HepG2 (cell line): ENCODE data around the gene KNL1. TPM values are rescaled to one million over a fixed set of nuclear protein-coding genes. Genes with fewer than 3 reads are reported as not detected.

Source experiments
- BRD4 ChIP-seq: sonication (generic); formaldehyde crosslinking; IDR thresholded peaks from 2 replicates; pipeline ENCODE4 v1.4.0; 2020; ENCODE audit warnings: missing genetic modification reagents
- FOXK1 ChIP-seq: sonication (generic); formaldehyde crosslinking; IDR thresholded peaks from 2 replicates; pipeline ENCODE4 v1.4.0; 2020; ENCODE audit warnings: low read depth, missing genetic modification reagents, borderline replicate concordance
- GFI1 ChIP-seq: sonication (generic); formaldehyde crosslinking; IDR thresholded peaks from 2 replicates; pipeline ENCODE4 v1.5.0; 2020; ENCODE audit warnings: missing genetic modification reagents, mild to moderate bottlenecking, borderline replicate concordance
- KLF12 ChIP-seq: sonication (generic); formaldehyde crosslinking; IDR thresholded peaks from 2 replicates; pipeline ENCODE4 v1.4.0; 2020; ENCODE audit warnings: missing genetic modification reagents, borderline replicate concordance
- MED13 ChIP-seq: sonication (generic); formaldehyde crosslinking; IDR thresholded peaks from 2 replicates; pipeline ENCODE4 v1.5.0; 2020; ENCODE audit warnings: missing genetic modification reagents
- MIER3 ChIP-seq: IDR thresholded peaks from 2 replicates; pipeline ENCODE4 v1.6.1; 2016; ENCODE audit warnings: missing compliant biosample characterization, borderline replicate concordance
- NBN ChIP-seq: fragments of 450-650 bp; conservative IDR thresholded peaks from 2 replicates; pipeline ENCODE4 v1.6.1; 2017
- PITX1 ChIP-seq: sonication (generic); formaldehyde crosslinking; IDR thresholded peaks from 2 replicates; pipeline ENCODE4 v1.5.1; 2020; ENCODE audit warnings: mild to moderate bottlenecking, missing genetic modification reagents
- RFXANK ChIP-seq: IDR thresholded peaks from 2 replicates; pipeline ENCODE4 v1.6.1; 2016
- SP5 ChIP-seq: IDR thresholded peaks from 2 replicates; pipeline ENCODE4 v1.6.1; 2016; ENCODE audit warnings: low read depth, borderline replicate concordance
- THYN1 ChIP-seq: sonication (generic); formaldehyde crosslinking; IDR thresholded peaks from 2 replicates; pipeline ENCODE4 v1.8.1; 2023; ENCODE audit warnings: low read depth, mild to moderate bottlenecking, moderate library complexity, missing genetic modification reagents, borderline replicate concordance
- ZNF10 ChIP-seq: sonication (generic); formaldehyde crosslinking; IDR thresholded peaks from 2 replicates; pipeline ENCODE4 v1.4.0; 2020; ENCODE audit warnings: mild to moderate bottlenecking, low read depth, missing genetic modification reagents, borderline replicate concordance
- ZNF232 ChIP-seq: sonication (generic); formaldehyde crosslinking; IDR thresholded peaks from 2 replicates; pipeline ENCODE4 v1.4.0; 2020; ENCODE audit warnings: missing genetic modification reagents, borderline replicate concordance
- ZNF24 ChIP-seq: fragments of 450-650 bp; IDR thresholded peaks from 2 replicates; pipeline ENCODE4 v1.6.1; 2017; ENCODE audit warnings: antibody characterized with exemption, mild to moderate bottlenecking
- ZNF251 ChIP-seq: sonication (generic); formaldehyde crosslinking; IDR thresholded peaks from 2 replicates; pipeline ENCODE4 v1.9.0; 2021; ENCODE audit warnings: mild to moderate bottlenecking, missing genetic modification reagents
- ZNF713 ChIP-seq: sonication (generic); formaldehyde crosslinking; IDR thresholded peaks from 2 replicates; pipeline ENCODE4 v1.4.0; 2020; ENCODE audit warnings: mild to moderate bottlenecking, missing genetic modification reagents
- ZSCAN25 ChIP-seq: sonication (generic); formaldehyde crosslinking; IDR thresholded peaks from 2 replicates; pipeline ENCODE4 v1.8.0; 2022; ENCODE audit warnings: mild to moderate bottlenecking, missing genetic modification reagents
- polyA plus RNA-seq, 8 experiments: library from polyadenylated mRNA; depleted of rRNA in 3 of 8; stranded (reverse) in 7 of 8; unstranded in 1 of 8; fragments of >200 nt; fragmentation: Illumina TruSeq in 4 of 8; extraction: Trizol in 4 of 8; gene quantifications; 2 replicates each; pipeline versions ENCODE4 v1.2.1 to v1.2.3, GENCODE V29; 2011 to 2016; ENCODE audit warnings: low read depth in 4 of 8, missing spikeins in 1 of 8, mixed read lengths in 1 of 8; ENCODE audit not compliant: insufficient read depth in 1 of 8
- total RNA-seq, 5 experiments: library from RNA; depleted of rRNA; stranded (reverse); fragments of >200 nt; fragmentation: Illumina TruSeq; extraction: Trizol; gene quantifications; 2 replicates each; pipeline ENCODE4 v1.2.3, GENCODE V29; 2016; ENCODE audit warnings: low read depth in 1 of 5
- TF ChIP-seq, protein P1 (sequence below), 2 experiments: fragments of 450-650 bp in 1 of 2; sonication (generic) in 1 of 2; formaldehyde crosslinking; IDR thresholded peaks; 2 replicates each; pipeline versions ENCODE4 v1.5.0 to v1.8.0; 2020 to 2022; ENCODE audit warnings: mild to moderate bottlenecking in 1 of 2, missing genetic modification reagents in 1 of 2
- TF ChIP-seq, protein P2 (sequence below): IDR thresholded peaks from 2 replicates; pipeline ENCODE4 v1.6.1; 2012; ENCODE audit warnings: low read length, improper control_type of control experiment
- TF ChIP-seq, protein P3 (sequence below): sonication (generic); formaldehyde crosslinking; IDR thresholded peaks from 2 replicates; pipeline ENCODE4 v1.9.0; 2021; ENCODE audit warnings: missing genetic modification reagents, borderline replicate concordance
- TF ChIP-seq, protein P4 (sequence below): sonication (generic); formaldehyde crosslinking; IDR thresholded peaks from 2 replicates; pipeline ENCODE4 v1.8.1; 2023; ENCODE audit warnings: mild to moderate bottlenecking, moderate library complexity, missing genetic modification reagents
- TF ChIP-seq, protein P5 (sequence below): sonication (generic); formaldehyde crosslinking; IDR thresholded peaks from 2 replicates; pipeline ENCODE4 v1.4.0; 2020; ENCODE audit warnings: missing genetic modification reagents

KNL1 gene
- total and polyA plus RNA-seq, 2 of the 13 experiments (the other 11 are each of a cell fraction or from before 2014, with no cell fraction given), result 8.0 to 21.4 TPM

DNA sequence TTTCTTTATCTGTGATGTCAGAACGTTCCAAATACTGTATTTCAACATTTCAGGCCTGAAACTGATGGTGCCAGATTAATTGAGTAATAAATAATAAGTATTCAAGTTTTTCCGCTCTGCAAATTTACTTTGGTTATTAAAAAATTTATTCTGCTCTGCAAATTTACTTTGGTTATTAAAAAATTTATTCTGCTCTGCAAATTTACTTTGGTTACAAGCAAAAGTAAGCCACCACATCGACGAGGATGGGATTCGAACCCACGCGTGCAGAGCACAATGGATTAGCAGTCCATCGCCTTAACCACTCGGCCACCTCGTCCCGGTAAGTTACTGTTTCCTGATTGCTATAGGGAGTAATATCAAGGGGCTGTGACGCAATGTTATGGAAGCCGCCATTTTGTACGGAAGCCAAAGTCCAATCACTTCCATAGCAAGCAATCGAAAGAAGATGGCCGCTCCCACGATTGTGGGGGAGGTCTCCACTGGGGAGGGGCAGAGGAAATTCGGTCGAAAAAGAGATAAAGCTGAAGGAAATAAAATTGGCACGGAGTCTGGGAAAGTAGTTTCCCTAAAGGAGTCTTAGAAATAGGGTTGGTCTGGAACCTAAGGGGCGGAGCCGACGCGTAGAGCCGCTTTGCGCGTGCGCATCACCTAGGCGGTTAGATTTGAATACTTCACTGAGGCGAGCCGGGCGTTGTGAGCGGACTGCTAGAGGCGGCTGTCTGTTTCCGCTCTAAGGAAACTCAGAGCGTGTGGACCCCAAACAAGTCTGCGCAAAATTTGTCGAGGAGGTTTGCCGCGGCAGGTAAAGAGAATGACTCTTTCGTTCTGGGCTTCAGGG, at the start of gene KNL1 (continued):
- TF ChIP-seq, protein P1, sequence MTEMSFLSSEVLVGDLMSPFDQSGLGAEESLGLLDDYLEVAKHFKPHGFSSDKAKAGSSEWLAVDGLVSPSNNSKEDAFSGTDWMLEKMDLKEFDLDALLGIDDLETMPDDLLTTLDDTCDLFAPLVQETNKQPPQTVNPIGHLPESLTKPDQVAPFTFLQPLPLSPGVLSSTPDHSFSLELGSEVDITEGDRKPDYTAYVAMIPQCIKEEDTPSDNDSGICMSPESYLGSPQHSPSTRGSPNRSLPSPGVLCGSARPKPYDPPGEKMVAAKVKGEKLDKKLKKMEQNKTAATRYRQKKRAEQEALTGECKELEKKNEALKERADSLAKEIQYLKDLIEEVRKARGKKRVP (CRISPR knock-in tag; IDR thresholded peaks at IDR 0.05), result peak in 1 of 2 experiments; percentile 99; a peak in 2 of 4 replicates
- TF ChIP-seq ZNF24 (peak; percentile 100), NBN (no peak), ZNF10 (no peak), ZNF713 (no peak), THYN1 (CRISPR knock-in tag) (no peak), SP5 (CRISPR knock-in tag) (peak; percentile 51), ZSCAN25 (CRISPR knock-in tag) (peak; percentile 63; the same call in 1 of the 2 replicates), RFXANK (CRISPR knock-in tag) (no peak; the same call in 1 of the 2 replicates), PITX1 (peak; percentile 89), MIER3 (CRISPR knock-in tag) (peak; percentile 55; the same call in 1 of the 2 replicates), ZNF232 (CRISPR knock-in tag) (peak; percentile 46; the same call in 1 of the 2 replicates), GFI1 (peak; percentile 67), BRD4 (CRISPR knock-in tag) (no peak), ZNF251 (CRISPR knock-in tag) (no peak), FOXK1 (CRISPR knock-in tag) (peak; percentile 81; the same call in 1 of the 2 replicates), MED13 (CRISPR knock-in tag) (0 out of 2 replicates have a peak, but pooled peaks have one; percentile 48), KLF12 (CRISPR knock-in tag) (no peak)
- TF ChIP-seq, protein P2, sequence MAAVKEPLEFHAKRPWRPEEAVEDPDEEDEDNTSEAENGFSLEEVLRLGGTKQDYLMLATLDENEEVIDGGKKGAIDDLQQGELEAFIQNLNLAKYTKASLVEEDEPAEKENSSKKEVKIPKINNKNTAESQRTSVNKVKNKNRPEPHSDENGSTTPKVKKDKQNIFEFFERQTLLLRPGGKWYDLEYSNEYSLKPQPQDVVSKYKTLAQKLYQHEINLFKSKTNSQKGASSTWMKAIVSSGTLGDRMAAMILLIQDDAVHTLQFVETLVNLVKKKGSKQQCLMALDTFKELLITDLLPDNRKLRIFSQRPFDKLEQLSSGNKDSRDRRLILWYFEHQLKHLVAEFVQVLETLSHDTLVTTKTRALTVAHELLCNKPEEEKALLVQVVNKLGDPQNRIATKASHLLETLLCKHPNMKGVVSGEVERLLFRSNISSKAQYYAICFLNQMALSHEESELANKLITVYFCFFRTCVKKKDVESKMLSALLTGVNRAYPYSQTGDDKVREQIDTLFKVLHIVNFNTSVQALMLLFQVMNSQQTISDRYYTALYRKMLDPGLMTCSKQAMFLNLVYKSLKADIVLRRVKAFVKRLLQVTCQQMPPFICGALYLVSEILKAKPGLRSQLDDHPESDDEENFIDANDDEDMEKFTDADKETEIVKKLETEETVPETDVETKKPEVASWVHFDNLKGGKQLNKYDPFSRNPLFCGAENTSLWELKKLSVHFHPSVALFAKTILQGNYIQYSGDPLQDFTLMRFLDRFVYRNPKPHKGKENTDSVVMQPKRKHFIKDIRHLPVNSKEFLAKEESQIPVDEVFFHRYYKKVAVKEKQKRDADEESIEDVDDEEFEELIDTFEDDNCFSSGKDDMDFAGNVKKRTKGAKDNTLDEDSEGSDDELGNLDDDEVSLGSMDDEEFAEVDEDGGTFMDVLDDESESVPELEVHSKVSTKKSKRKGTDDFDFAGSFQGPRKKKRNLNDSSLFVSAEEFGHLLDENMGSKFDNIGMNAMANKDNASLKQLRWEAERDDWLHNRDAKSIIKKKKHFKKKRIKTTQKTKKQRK, result no peak
- TF ChIP-seq, protein P3, sequence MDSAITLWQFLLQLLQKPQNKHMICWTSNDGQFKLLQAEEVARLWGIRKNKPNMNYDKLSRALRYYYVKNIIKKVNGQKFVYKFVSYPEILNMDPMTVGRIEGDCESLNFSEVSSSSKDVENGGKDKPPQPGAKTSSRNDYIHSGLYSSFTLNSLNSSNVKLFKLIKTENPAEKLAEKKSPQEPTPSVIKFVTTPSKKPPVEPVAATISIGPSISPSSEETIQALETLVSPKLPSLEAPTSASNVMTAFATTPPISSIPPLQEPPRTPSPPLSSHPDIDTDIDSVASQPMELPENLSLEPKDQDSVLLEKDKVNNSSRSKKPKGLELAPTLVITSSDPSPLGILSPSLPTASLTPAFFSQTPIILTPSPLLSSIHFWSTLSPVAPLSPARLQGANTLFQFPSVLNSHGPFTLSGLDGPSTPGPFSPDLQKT, result no peak
- TF ChIP-seq, protein P4, sequence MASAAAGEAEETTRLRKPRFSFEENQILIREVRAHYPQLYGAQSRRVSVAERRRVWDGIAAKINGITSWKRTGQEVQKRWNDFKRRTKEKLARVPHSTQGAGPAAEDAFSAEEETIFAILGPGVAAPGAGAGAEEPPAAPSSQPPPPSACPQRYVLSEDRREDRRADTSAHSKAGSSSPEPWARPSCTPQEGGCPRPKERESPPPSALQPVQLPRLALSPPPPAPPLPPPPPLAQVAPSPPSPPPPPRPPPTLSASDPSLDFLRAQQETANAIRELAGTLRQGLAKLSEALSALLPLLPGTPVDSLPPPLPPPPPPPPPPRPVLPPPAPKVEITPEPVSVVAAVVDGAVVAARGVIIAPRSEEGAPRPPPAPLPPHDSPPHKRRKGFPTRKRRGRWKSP, result no peak
- TF ChIP-seq, protein P5, sequence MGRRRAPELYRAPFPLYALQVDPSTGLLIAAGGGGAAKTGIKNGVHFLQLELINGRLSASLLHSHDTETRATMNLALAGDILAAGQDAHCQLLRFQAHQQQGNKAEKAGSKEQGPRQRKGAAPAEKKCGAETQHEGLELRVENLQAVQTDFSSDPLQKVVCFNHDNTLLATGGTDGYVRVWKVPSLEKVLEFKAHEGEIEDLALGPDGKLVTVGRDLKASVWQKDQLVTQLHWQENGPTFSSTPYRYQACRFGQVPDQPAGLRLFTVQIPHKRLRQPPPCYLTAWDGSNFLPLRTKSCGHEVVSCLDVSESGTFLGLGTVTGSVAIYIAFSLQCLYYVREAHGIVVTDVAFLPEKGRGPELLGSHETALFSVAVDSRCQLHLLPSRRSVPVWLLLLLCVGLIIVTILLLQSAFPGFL, result no peak
